ENCODE measurements around the gene DDI2. TPM values are rescaled to one million over a fixed set of nuclear protein-coding genes. Genes with fewer than 3 reads are reported as not detected.
A peak's percentile ranks its signal among the peaks of the same experiment; 100 is the strongest.

The DDI2 gene
- total and polyA plus RNA-seq, 10 of the 15 experiments (the other 5 are each of a cell fraction or from before 2014, with no cell fraction given), result 3.3 to 33.1 (median 11.6) TPM

DNA sequence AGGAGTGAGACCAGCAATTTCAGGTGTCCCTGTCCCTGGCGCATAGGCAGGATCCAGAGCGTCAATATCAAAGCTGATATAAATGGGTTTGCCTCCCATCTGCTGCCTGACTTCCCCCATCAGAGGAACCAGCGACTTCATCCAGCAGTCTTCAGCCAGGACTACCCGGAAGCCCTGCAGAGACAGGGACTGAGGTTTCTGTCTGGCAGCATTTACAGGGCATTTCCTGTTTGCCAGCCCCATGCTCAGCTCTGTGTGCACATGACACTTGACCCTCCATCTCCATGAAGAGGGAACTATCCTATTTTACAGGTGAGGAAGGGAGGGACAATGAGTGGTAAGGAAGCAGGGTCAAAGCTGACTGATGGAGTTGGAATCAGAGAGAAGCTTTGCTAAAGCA lies 39.6 kb upstream of the DDI2 start (continued):
- TF ChIP-seq, protein P1, sequence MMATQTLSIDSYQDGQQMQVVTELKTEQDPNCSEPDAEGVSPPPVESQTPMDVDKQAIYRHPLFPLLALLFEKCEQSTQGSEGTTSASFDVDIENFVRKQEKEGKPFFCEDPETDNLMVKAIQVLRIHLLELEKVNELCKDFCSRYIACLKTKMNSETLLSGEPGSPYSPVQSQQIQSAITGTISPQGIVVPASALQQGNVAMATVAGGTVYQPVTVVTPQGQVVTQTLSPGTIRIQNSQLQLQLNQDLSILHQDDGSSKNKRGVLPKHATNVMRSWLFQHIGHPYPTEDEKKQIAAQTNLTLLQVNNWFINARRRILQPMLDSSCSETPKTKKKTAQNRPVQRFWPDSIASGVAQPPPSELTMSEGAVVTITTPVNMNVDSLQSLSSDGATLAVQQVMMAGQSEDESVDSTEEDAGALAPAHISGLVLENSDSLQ (IDR thresholded peaks at IDR 0.05), result no peak
- TF ChIP-seq SREBF1 (IDR thresholded peaks at IDR 0.05; ENCODE audit: low read length) (no peak), POLR2AphosphoS5 (IDR thresholded peaks at IDR 0.05; ENCODE audit: low read length) (no peak), EED (IDR thresholded peaks at IDR 0.05; ENCODE audit: low read depth) (no peak), RUNX3 (IDR thresholded peaks at IDR 0.05; ENCODE audit: low read length) (no peak), TARDBP (IDR thresholded peaks at IDR 0.05; ENCODE audit: borderline replicate concordance) (no peak), POU2F2 (IDR thresholded peaks at IDR 0.05; ENCODE audit: borderline replicate concordance, low read depth, low read length) (no peak)
- TF ChIP-seq, protein P2, sequence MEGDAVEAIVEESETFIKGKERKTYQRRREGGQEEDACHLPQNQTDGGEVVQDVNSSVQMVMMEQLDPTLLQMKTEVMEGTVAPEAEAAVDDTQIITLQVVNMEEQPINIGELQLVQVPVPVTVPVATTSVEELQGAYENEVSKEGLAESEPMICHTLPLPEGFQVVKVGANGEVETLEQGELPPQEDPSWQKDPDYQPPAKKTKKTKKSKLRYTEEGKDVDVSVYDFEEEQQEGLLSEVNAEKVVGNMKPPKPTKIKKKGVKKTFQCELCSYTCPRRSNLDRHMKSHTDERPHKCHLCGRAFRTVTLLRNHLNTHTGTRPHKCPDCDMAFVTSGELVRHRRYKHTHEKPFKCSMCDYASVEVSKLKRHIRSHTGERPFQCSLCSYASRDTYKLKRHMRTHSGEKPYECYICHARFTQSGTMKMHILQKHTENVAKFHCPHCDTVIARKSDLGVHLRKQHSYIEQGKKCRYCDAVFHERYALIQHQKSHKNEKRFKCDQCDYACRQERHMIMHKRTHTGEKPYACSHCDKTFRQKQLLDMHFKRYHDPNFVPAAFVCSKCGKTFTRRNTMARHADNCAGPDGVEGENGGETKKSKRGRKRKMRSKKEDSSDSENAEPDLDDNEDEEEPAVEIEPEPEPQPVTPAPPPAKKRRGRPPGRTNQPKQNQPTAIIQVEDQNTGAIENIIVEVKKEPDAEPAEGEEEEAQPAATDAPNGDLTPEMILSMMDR (IDR thresholded peaks at IDR 0.05 in 2 of 3, conservative IDR thresholded peaks at IDR 0.05 in 1 of 3; ENCODE audit: control insufficient read depth in 2 of 3, extremely low read depth in 1 of 3, insufficient read depth in 1 of 3, low read depth in 3 of 3, low read length in 3 of 3), result no peak

DNA sequence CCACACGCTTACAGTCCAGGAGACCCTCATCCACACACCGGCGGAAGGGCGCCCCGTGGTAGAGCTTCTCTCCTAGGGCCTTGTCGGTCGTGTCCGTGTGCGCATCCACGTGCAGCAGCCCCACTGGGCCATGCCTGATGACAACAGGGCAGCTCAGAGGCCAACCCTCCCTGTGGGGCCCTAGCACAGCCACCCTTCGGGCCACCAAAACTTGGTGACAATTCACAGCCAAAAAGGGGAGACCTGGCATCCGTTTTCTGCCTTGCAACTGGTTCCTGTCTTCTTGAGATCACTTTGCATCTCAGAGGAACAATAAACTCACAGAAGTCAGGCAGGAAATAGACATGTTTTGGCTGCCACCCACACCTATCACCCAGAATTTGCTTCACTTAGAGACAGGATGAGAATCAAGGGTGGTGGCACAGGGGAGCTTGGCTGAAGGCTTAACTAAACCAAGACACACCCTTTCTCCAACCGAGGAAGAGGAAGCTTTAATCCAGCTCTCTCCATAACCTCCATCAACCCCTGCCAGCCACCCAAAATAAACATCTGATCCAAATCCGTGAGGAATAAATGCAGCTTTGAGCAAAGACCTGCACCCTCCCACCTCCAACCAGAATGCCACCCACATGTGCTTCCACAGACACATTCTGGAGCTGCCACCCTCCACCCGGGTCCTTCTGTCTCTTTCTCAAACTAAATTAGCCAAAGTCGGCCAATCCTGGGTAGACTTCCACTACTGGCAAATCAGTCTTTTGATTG lies 38.2 kb upstream of the DDI2 start:
- POLR2A ChIA-PET, result interaction anchor here (0.6 to 1.1 kb wide), 4 partner anchors 13 to 53 kb away, joined by 3 to 7 read pairs (median 4); no protein-coding TSS in a partner anchor
- intact Hi-C loops (cut with micrococcal nuclease; ENCODE audit: unreplicated experiment), result no loop called here

More for the DNA sequence above, 38.2 kb upstream of the DDI2 start:
- H3K4me3 ChIP-seq, result 0 out of 2 replicates have a peak overlapping the region, but pooled peaks have one; percentile 4
- in situ Hi-C loops (cut with MboI), result no loop called here
- ATAC-seq, result peak; percentile 68
- ChIA-PET SMC1A (ENCODE audit: uncharacterized antibody, unreplicated experiment) (interaction anchor here (0.6 to 2.7 kb wide), 10 partner anchors 10 to 80 kb away, joined by 3 to 10 read pairs (median 3); no protein-coding TSS in a partner anchor), CTCF (interaction anchor here (0.7 to 2.2 kb wide), 4 partner anchors 8 to 212 kb away, joined by 3 to 9 read pairs (median 4); no protein-coding TSS in a partner anchor), RAD21 (ENCODE audit: unreplicated experiment) (interaction anchor here (0.5 to 1.3 kb wide), 2 partner anchors 17 to 115 kb away, joined by 3 read pairs; no protein-coding TSS in a partner anchor)
- no TSS peak for BruUV-seq (replicated peaks)
- no peaks in the 10 kb centered on the region for H3K27me3 ChIP-seq (replicated peaks in 1 of 2; ENCODE audit: control insufficient read depth in 2 of 2, insufficient read depth in 2 of 2, low read length in 1 of 2)
- TF ChIP-seq POLR2A (IDR thresholded peaks at IDR 0.05; ENCODE audit: low read depth, low read length) (peak; percentile 54; the same call in 1 of the 2 replicates), ZNF274 (IDR thresholded peaks at IDR 0.05; ENCODE audit: insufficient read depth, insufficient read length) (no peak), RELA (IDR thresholded peaks at IDR 0.05; ENCODE audit: borderline replicate concordance, partially characterized antibody) (no peak)
- TF ChIP-seq, protein P3, sequence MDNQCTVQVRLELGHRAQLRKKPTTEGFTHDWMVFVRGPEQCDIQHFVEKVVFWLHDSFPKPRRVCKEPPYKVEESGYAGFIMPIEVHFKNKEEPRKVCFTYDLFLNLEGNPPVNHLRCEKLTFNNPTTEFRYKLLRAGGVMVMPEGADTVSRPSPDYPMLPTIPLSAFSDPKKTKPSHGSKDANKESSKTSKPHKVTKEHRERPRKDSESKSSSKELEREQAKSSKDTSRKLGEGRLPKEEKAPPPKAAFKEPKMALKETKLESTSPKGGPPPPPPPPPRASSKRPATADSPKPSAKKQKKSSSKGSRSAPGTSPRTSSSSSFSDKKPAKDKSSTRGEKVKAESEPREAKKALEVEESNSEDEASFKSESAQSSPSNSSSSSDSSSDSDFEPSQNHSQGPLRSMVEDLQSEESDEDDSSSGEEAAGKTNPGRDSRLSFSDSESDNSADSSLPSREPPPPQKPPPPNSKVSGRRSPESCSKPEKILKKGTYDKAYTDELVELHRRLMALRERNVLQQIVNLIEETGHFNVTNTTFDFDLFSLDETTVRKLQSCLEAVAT (IDR thresholded peaks at IDR 0.05), result peak; percentile 69; the same call in 1 of the 2 replicates
- peak overlapping the region; percentile 85 for H3K4me2 ChIP-seq (ENCODE audit: control insufficient read depth, insufficient read depth)
- H2AFZ ChIP-seq (ENCODE audit: control insufficient read depth, low read depth, low read length), result peak overlapping the region; percentile 68
- no peaks in the 10 kb centered on the region for H3K79me2 ChIP-seq (ENCODE audit: control insufficient read depth, insufficient read depth, low read length)
- WGBS (ENCODE audit: insufficient coverage, insufficient replicate concordance, low lambda C conversion rate, missing lambda C conversion rate), result 51% methylated on average over 16 of the region's 16 CpGs
- H3K36me3 ChIP-seq (ENCODE audit: control insufficient read depth in 2 of 2, insufficient read depth in 2 of 2, low read length in 1 of 2), result no peaks in the 10 kb centered on the region
- no peak for FAIRE-seq
- DNase-seq (ENCODE audit: low read depth, low spot score), result peak; percentile 46
- no peaks in the 10 kb centered on the region for H3K9me3 ChIP-seq (replicated peaks; ENCODE audit: control insufficient read depth, insufficient read depth, low read length)
- peak overlapping the region; percentile 75 for H3K27ac ChIP-seq (ENCODE audit: control insufficient read depth, insufficient read depth)
- peak overlapping the region; percentile 67 for H3K9ac ChIP-seq (ENCODE audit: control insufficient read depth, insufficient read depth, low read length)
- peaks cover 19% of the 10 kb centered on the region for H3K4me1 ChIP-seq (ENCODE audit: control insufficient read depth, insufficient read depth, low read length)
- H4K20me1 ChIP-seq (ENCODE audit: control insufficient read depth, insufficient read depth), result no peaks in the 10 kb centered on the region

Measured in GM12878 (cell line).